ENCODE data around the gene XPO4.

GRCh38 chr13:20801707-20802106 lies 100.8 kb downstream of the XPO4 start:
- TF ChIP-seq CTCF (IDR thresholded peaks at IDR 0.05) (no peak), POLR2A (IDR thresholded peaks at IDR 0.05) (no peak)
